C4-2B (cell line): ENCODE data around the gene CNTN5.

Experiments used
- CTCF ChIP-seq: fragments of 450-650 bp; conservative IDR thresholded peaks from 2 replicates; pipeline ENCODE4 v1.5.1; 2017; ENCODE audit warnings: mild to moderate bottlenecking
- ZFX ChIP-seq: fragments of 450-650 bp; IDR thresholded peaks from 2 replicates; pipeline ENCODE4 v1.6.1; 2017

- TF ChIP-seq CTCF: 0 out of 2 replicates have a peak, but pooled peaks have one; percentile 8
- no peak for TF ChIP-seq ZFX
Observed at GRCh38 chr11:100328626-100329340, 1308.0 kb downstream of the CNTN5 start.
